ENCODE data around the gene KIRREL2.

GRCh38 chr19:35811317-35812219 is 45.1 kb upstream of the KIRREL2 start:
- TF ChIP-seq, protein P1, sequence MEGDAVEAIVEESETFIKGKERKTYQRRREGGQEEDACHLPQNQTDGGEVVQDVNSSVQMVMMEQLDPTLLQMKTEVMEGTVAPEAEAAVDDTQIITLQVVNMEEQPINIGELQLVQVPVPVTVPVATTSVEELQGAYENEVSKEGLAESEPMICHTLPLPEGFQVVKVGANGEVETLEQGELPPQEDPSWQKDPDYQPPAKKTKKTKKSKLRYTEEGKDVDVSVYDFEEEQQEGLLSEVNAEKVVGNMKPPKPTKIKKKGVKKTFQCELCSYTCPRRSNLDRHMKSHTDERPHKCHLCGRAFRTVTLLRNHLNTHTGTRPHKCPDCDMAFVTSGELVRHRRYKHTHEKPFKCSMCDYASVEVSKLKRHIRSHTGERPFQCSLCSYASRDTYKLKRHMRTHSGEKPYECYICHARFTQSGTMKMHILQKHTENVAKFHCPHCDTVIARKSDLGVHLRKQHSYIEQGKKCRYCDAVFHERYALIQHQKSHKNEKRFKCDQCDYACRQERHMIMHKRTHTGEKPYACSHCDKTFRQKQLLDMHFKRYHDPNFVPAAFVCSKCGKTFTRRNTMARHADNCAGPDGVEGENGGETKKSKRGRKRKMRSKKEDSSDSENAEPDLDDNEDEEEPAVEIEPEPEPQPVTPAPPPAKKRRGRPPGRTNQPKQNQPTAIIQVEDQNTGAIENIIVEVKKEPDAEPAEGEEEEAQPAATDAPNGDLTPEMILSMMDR (IDR thresholded peaks at IDR 0.05), result no peak
- no peak for TF ChIP-seq POLR2A (IDR thresholded peaks at IDR 0.05)
